Measurements from ENCODE around the gene SEC24C. TPM values are rescaled to one million over a fixed set of nuclear protein-coding genes. Genes with fewer than 3 reads are reported as not detected.

Gene SEC24C
- polyA plus RNA-seq, 3 donors = 67.3 to 70.2 (median 68.7) TPM

- DNase-seq = no peak
Measured at GRCh38 chr10:73808021-73808815, 64.0 kb downstream of the SEC24C start.

- no peak for DNase-seq
Measured at GRCh38 chr10:73809061-73809818, 65.1 kb downstream of the SEC24C start.

- DNase-seq = no peak
Measured at GRCh38 chr10:73810358-73810734, 66.2 kb downstream of the SEC24C start.

- DNase-seq = peak; percentile 4
Measured at GRCh38 chr10:73810735-73811465, 66.7 kb downstream of the SEC24C start.

- no peak for DNase-seq
Measured at GRCh38 chr10:73812657-73813056, 68.5 kb downstream of the SEC24C start.

GRCh38 chr10:73813333-73813732 lies 69.2 kb downstream of the SEC24C start:
- no peak for DNase-seq

- no peak for DNase-seq
Measured at GRCh38 chr10:73814276-73814895, 70.2 kb downstream of the SEC24C start.

- no peak for DNase-seq
Measured at GRCh38 chr10:73814896-73815718, 70.9 kb downstream of the SEC24C start.

- DNase-seq = no peak
Measured at GRCh38 chr10:73815719-73816030, 71.5 kb downstream of the SEC24C start.

GRCh38 chr10:73816917-73817729 lies 73.0 kb downstream of the SEC24C start:
- DNase-seq = no peak

- DNase-seq = no peak
Measured at GRCh38 chr10:73817826-73818225, 73.7 kb downstream of the SEC24C start.

- no peak for DNase-seq
Measured at GRCh38 chr10:73818402-73818801, 74.2 kb downstream of the SEC24C start.

GRCh38 chr10:73819081-73819480 lies 74.9 kb downstream of the SEC24C start:
- no peak for DNase-seq

GRCh38 chr10:73819513-73820093 lies 75.4 kb downstream of the SEC24C start:
- no peak for DNase-seq

Other genes with a start within 250 kb of the SEC24C start
- gene PPP3CB, start 248.3 kb upstream of the SEC24C start, polyA plus RNA-seq (ENCODE audit: insufficient read length in 3 of 3) = 10 to 100 TPM; 58.0 to 67.0 (median 61.3) TPM
- 10 to 100 TPM; 30.0 to 51.1 (median 44.9) TPM for gene USP54, start 153.0 kb upstream of the SEC24C start, polyA plus RNA-seq (ENCODE audit: insufficient read length in 3 of 3)
- 1 to 10 TPM; 4.6 to 6.0 (median 6.0) TPM for gene MYOZ1, start 102.9 kb upstream of the SEC24C start, polyA plus RNA-seq (ENCODE audit: insufficient read length in 3 of 3)
- gene SYNPO2L, start 88.3 kb upstream of the SEC24C start, polyA plus RNA-seq (ENCODE audit: insufficient read length in 3 of 3) = under 1 TPM; 0.33 to 0.92 (median 0.74) TPM
- gene AGAP5, start 46.3 kb upstream of the SEC24C start, polyA plus RNA-seq (ENCODE audit: insufficient read length in 3 of 3) = 10 to 100 TPM in 2 of 3 donors, 1 to 10 TPM in 1; 9.0 to 32.0 (median 28.9) TPM
- 10 to 100 TPM; 50.0 to 55.2 (median 54.5) TPM for gene CHCHD1, start 37.7 kb downstream of the SEC24C start, polyA plus RNA-seq (ENCODE audit: insufficient read length in 3 of 3)
- 100 to 1,000 TPM in 2 of 3 donors, 10 to 100 TPM in 1; 98.2 to 126 (median 125) TPM for gene ZSWIM8, start 41.2 kb downstream of the SEC24C start, polyA plus RNA-seq (ENCODE audit: insufficient read length in 3 of 3)
- 10 to 100 TPM; 32.8 to 46.7 (median 41.7) TPM for gene NDST2, start 67.2 kb downstream of the SEC24C start, polyA plus RNA-seq (ENCODE audit: insufficient read length in 3 of 3)
- gene CAMK2G, start 130.2 kb downstream of the SEC24C start, polyA plus RNA-seq (ENCODE audit: insufficient read length in 3 of 3) = 10 to 100 TPM; 21.5 to 35.9 (median 33.2) TPM
- gene PLAU, start 166.8 kb downstream of the SEC24C start, polyA plus RNA-seq (ENCODE audit: insufficient read length in 3 of 3) = 10 to 100 TPM; 13.3 to 17.6 (median 15.4) TPM